BLaER1 treated with 17β-estradiol and CSF1 and Interleukin-3, amounts not matched to agents 10 nM and 100 nM (cell line): ENCODE results near the gene PROM1.

Experiments used
- H3K27ac ChIP-seq, 11 experiments: shearing (Covaris generic); formaldehyde crosslinking; 2 replicates each; pipeline ENCODE4 v1.8.1; 2022
- H3K27me3 ChIP-seq, 11 experiments: shearing (Covaris generic); formaldehyde crosslinking; 2 replicates each; pipeline ENCODE4 v1.8.1; 2022
- H3K36me3 ChIP-seq, 11 experiments: shearing (Covaris generic); formaldehyde crosslinking; 2 replicates each; pipeline ENCODE4 v1.8.1; 2022
- H3K4me1 ChIP-seq, 10 experiments: shearing (Covaris generic); formaldehyde crosslinking; 2 replicates each; pipeline ENCODE4 v1.8.1; 2022
- H3K4me2 ChIP-seq, 11 experiments: shearing (Covaris generic); formaldehyde crosslinking; 2 replicates each; pipeline ENCODE4 v1.8.1; 2022
- H3K4me3 ChIP-seq, 10 experiments: shearing (Covaris generic); formaldehyde crosslinking; 2 replicates each; pipeline ENCODE4 v1.8.1; 2022
- H3K9ac ChIP-seq, 11 experiments: shearing (Covaris generic); formaldehyde crosslinking; 2 replicates each; pipeline ENCODE4 v1.8.1; 2022
- H3K9me3 ChIP-seq, 11 experiments: shearing (Covaris generic); formaldehyde crosslinking; replicated peaks in 1 of 11; 2 replicates each; pipeline ENCODE4 v1.8.1; 2022
- H4K20me1 ChIP-seq, 11 experiments: shearing (Covaris generic); formaldehyde crosslinking; 2 replicates each; pipeline ENCODE4 v1.8.1; 2022
- Cebpa-rat ChIP-seq, 11 experiments: shearing (Covaris generic); IDR thresholded peaks; 2 replicates each; pipeline ENCODE4 v1.8.1; 2022

The PROM1 gene

GRCh38 chr4:16083241-16084191 is at the start of gene PROM1:
TSS of gene PROM1 (minus strand) at chr4:16084023. CDS start at chr4:16075906, 8,117 bp downstream.
- peak within 1 kb of the TSS; percentile 1 to 58 (median 42); a peak in 18 of 20 replicates for H3K4me3 ChIP-seq
- no peak within 1 kb of the TSS for H3K9ac ChIP-seq
- peaks cover 58 to 83% (median 78%) of the 10 kb centered on the region in 11 experiments for H3K27me3 ChIP-seq
- peaks cover 0 to 18% (median 10%) of the 10 kb centered on the region in 10 experiments; a peak in 8 of 20 replicates for H3K4me1 ChIP-seq
- peaks cover 0 to 7% (median 0%) of the 10 kb centered on the region in 11 experiments; a peak in 1 of 22 replicates for H3K36me3 ChIP-seq
- peak within 1 kb of the TSS; percentile 26 to 87 (median 58) for H3K4me2 ChIP-seq
- H3K9me3 ChIP-seq: peaks cover 39 to 48% (median 43%) of the 10 kb centered on the region in 11 experiments
- H3K27ac ChIP-seq: no peak within 1 kb of the TSS
- TF ChIP-seq Cebpa-rat (IDR thresholded peaks at IDR 0.05): no peak
- H4K20me1 ChIP-seq: 0 out of 22 replicates have a peak, but pooled peaks cover 0 to 5% (median 0%) of the 10 kb centered on the region in 11 experiments

GRCh38 chr4:16133406-16133805 is 49.6 kb upstream of the PROM1 start:
- TF ChIP-seq Cebpa-rat (IDR thresholded peaks at IDR 0.05): no peak

GRCh38 chr4:16131293-16131692 is 47.5 kb upstream of the PROM1 start:
- peaks cover 0 to 7% (median 5%) of the 10 kb centered on the region in 10 experiments; a peak in 12 of 20 replicates for H3K4me1 ChIP-seq
- no peaks in the 10 kb centered on the region for H3K36me3 ChIP-seq
- no peak overlapping the region for H3K4me3 ChIP-seq
- H3K9me3 ChIP-seq: peaks cover 10 to 24% (median 19%) of the 10 kb centered on the region in 11 experiments; a peak in 21 of 22 replicates
- no peaks in the 10 kb centered on the region for H4K20me1 ChIP-seq
- H3K27me3 ChIP-seq: no peaks in the 10 kb centered on the region
- no peak for TF ChIP-seq Cebpa-rat (IDR thresholded peaks at IDR 0.05)
- no peak overlapping the region for H3K27ac ChIP-seq
- H3K9ac ChIP-seq: no peak overlapping the region
- H3K4me2 ChIP-seq: no peak overlapping the region

More at GRCh38 chr4:16133406-16133805, 49.6 kb upstream of the PROM1 start:
- Histone ChIP-seq H3K4me2 (no peak overlapping the region), H3K9me3 (peaks cover 10 to 28% (median 23%) of the 10 kb centered on the region in 11 experiments; a peak in 21 of 22 replicates), H3K27ac (no peak overlapping the region), H3K9ac (no peak overlapping the region), H4K20me1 (no peaks in the 10 kb centered on the region), H3K36me3 (no peaks in the 10 kb centered on the region), H3K4me3 (no peak overlapping the region), H3K4me1 (no peaks in the 10 kb centered on the region), H3K27me3 (no peaks in the 10 kb centered on the region)

- Histone ChIP-seq H3K27me3 (no peaks in the 10 kb centered on the region), H3K4me2 (no peak overlapping the region), H4K20me1 (no peaks in the 10 kb centered on the region), H3K27ac (no peak overlapping the region), H3K9me3 (peaks cover 0 to 5% (median 2%) of the 10 kb centered on the region in 11 experiments; a peak in 6 of 22 replicates), H3K4me3 (no peak overlapping the region), H3K36me3 (no peaks in the 10 kb centered on the region), H3K4me1 (peaks cover 0 to 27% (median 23%) of the 10 kb centered on the region in 10 experiments; a peak in 15 of 20 replicates), H3K9ac (no peak overlapping the region)
- no peak for TF ChIP-seq Cebpa-rat (IDR thresholded peaks at IDR 0.05)
These were observed 45.5 kb upstream of the PROM1 start for GRCh38 chr4:16129336-16129735.

- Histone ChIP-seq H4K20me1 (no peaks in the 10 kb centered on the region), H3K9me3 (no peaks in the 10 kb centered on the region), H3K4me1 (peaks cover 19 to 53% (median 49%) of the 10 kb centered on the region in 10 experiments)
These were observed 42.9 kb upstream of the PROM1 start for GRCh38 chr4:16126714-16127113.

GRCh38 chr4:16125571-16126445 is 42.0 kb upstream of the PROM1 start:
- Histone ChIP-seq H3K9ac (no peak overlapping the region), H3K27me3 (no peaks in the 10 kb centered on the region), H3K4me1 (peaks cover 19 to 62% (median 57%) of the 10 kb centered on the region in 10 experiments), H3K9me3 (peaks cover 0 to 5% (median 3%) of the 10 kb centered on the region in 11 experiments; a peak in 10 of 22 replicates), H4K20me1 (no peaks in the 10 kb centered on the region), H3K36me3 (no peaks in the 10 kb centered on the region), H3K4me3 (no peak overlapping the region), H3K27ac (peak overlapping the region in 1 of 11 experiments; percentile 17; a peak in 3 of 22 replicates), H3K4me2 (peak overlapping the region in 8 of 11 experiments; percentile 22 to 88 (median 56); a peak in 16 of 22 replicates)
- no peak for TF ChIP-seq Cebpa-rat (IDR thresholded peaks at IDR 0.05)

More at GRCh38 chr4:16126714-16127113, 42.9 kb upstream of the PROM1 start:
- H3K36me3 ChIP-seq: no peaks in the 10 kb centered on the region
- no peak for TF ChIP-seq Cebpa-rat (IDR thresholded peaks at IDR 0.05)
- H3K27ac ChIP-seq: no peak overlapping the region
- peak overlapping the region in 7 of 11 experiments; percentile 27 to 88 (median 63); a peak in 10 of 22 replicates for H3K4me2 ChIP-seq
- H3K9ac ChIP-seq: no peak overlapping the region
- H3K4me3 ChIP-seq: no peak overlapping the region
- H3K27me3 ChIP-seq: no peaks in the 10 kb centered on the region

GRCh38 chr4:16124232-16124631 is 40.4 kb upstream of the PROM1 start:
- Histone ChIP-seq H3K4me3 (no peak overlapping the region), H3K36me3 (no peaks in the 10 kb centered on the region), H3K4me2 (peak overlapping the region in 9 of 11 experiments; percentile 67 to 92 (median 80); a peak in 16 of 22 replicates), H4K20me1 (no peaks in the 10 kb centered on the region), H3K9me3 (peaks cover 3 to 15% (median 12%) of the 10 kb centered on the region in 11 experiments; a peak in 13 of 22 replicates), H3K4me1 (peaks cover 19 to 67% (median 59%) of the 10 kb centered on the region in 10 experiments), H3K27me3 (no peaks in the 10 kb centered on the region), H3K27ac (no peak overlapping the region), H3K9ac (no peak overlapping the region)
- no peak for TF ChIP-seq Cebpa-rat (IDR thresholded peaks at IDR 0.05)

- H3K27me3 ChIP-seq: no peaks in the 10 kb centered on the region
- peaks cover 19 to 68% (median 59%) of the 10 kb centered on the region in 10 experiments for H3K4me1 ChIP-seq
- H3K4me2 ChIP-seq: peak overlapping the region; percentile 54 to 92 (median 78)
- H3K9ac ChIP-seq: peak overlapping the region in 4 of 11 experiments; percentile 9 to 67 (median 27); a peak in 6 of 22 replicates
- no peaks in the 10 kb centered on the region for H3K36me3 ChIP-seq
- H3K4me3 ChIP-seq: peak overlapping the region in 1 of 10 experiments; percentile 12; a peak in 1 of 20 replicates
- H4K20me1 ChIP-seq: no peaks in the 10 kb centered on the region
- peaks cover 3 to 15% (median 12%) of the 10 kb centered on the region in 11 experiments; a peak in 13 of 22 replicates for H3K9me3 ChIP-seq
- TF ChIP-seq Cebpa-rat (IDR thresholded peaks at IDR 0.05): no peak
- H3K27ac ChIP-seq: peak overlapping the region in 6 of 11 experiments; percentile 51 to 76 (median 72); a peak in 11 of 22 replicates
These were observed 39.7 kb upstream of the PROM1 start for GRCh38 chr4:16123356-16124084.
